Neural cell (in vitro differentiated cells): ENCODE results near the gene CIB4. TPM values are rescaled to one million over a fixed set of nuclear protein-coding genes. Genes with fewer than 3 reads are reported as not detected.

ENCODE experiments used
- H2AFZ ChIP-seq: fragments of 200-600, 300-800 bp; sonication (generic), shearing (Covaris generic); 2 replicates; pipeline ENCODE4 v1.6.0; 2014; ENCODE audit warnings: low read depth, mild to moderate bottlenecking, antibody characterized with exemption, low read length, moderate library complexity
- H3F3A ChIP-seq: fragments of 200-600 bp; shearing (Covaris generic); 2 replicates; pipeline ENCODE4 v1.6.1; 2016; ENCODE audit warnings: mild to moderate bottlenecking, moderate library complexity, mixed read lengths, antibody characterized with exemption, low read length; ENCODE audit not compliant: insufficient read depth, poor library complexity, severe bottlenecking
- H3K27ac ChIP-seq: fragments of 200-600, 300-800 bp; sonication (generic), shearing (Covaris generic); 2 replicates; pipeline ENCODE4 v1.5.1; 2014; ENCODE audit warnings: mild to moderate bottlenecking, low read length, moderate library complexity
- H3K27me3 ChIP-seq: fragments of 300-800, 200-600 bp; sonication (generic), shearing (Covaris generic); 2 replicates; pipeline ENCODE4 v1.6.0; 2014; ENCODE audit warnings: mild to moderate bottlenecking, low read depth, low read length, moderate library complexity; ENCODE audit not compliant: insufficient read depth
- H3K36me3 ChIP-seq: fragments of 300-800, 200-600 bp; sonication (generic), shearing (Covaris generic); 2 replicates; pipeline ENCODE4 v1.5.1; 2014; ENCODE audit warnings: mild to moderate bottlenecking, antibody characterized with exemption, low read length, moderate library complexity; ENCODE audit not compliant: insufficient read depth
- H3K4me2 ChIP-seq: fragments of 300-800, 200-600 bp; sonication (generic), shearing (Covaris generic); 2 replicates; pipeline ENCODE4 v1.6.0; 2014; ENCODE audit warnings: mild to moderate bottlenecking, low read length
- H3K4me3 ChIP-seq: fragments of 300-800, 200-600 bp; sonication (generic), shearing (Covaris generic); 2 replicates; pipeline ENCODE4 v1.5.1; 2014; ENCODE audit warnings: mild to moderate bottlenecking, low read length, moderate library complexity
- H3K79me2 ChIP-seq: fragments of 200-600 bp; shearing (Covaris generic); replicated peaks from 2 replicates; pipeline ENCODE4 v1.6.0; 2014; ENCODE audit warnings: mild to moderate bottlenecking, low read length, moderate library complexity; ENCODE audit not compliant: insufficient read depth
- H3K9ac ChIP-seq: fragments of 300-800, 200-600 bp; sonication (generic), shearing (Covaris generic); 2 replicates; pipeline ENCODE4 v1.6.1; 2016; ENCODE audit warnings: mild to moderate bottlenecking, low read length, mixed read lengths
- H3K9me2 ChIP-seq: fragments of 200-600 bp; shearing (Covaris generic); 2 replicates; pipeline ENCODE4 v1.6.1; 2016; ENCODE audit warnings: mild to moderate bottlenecking, low read length, mixed read lengths; ENCODE audit not compliant: insufficient read depth
- H3K9me3 ChIP-seq: fragments of 200-600, 300-800 bp; sonication (generic), shearing (Covaris generic); 2 replicates; pipeline ENCODE4 v1.6.1; 2016; ENCODE audit warnings: mild to moderate bottlenecking, mixed run types, low read length, moderate library complexity, mixed read lengths
- H4K20me1 ChIP-seq: fragments of 200-600 bp; shearing (Covaris generic); 2 replicates; pipeline ENCODE4 v1.6.1; 2016; ENCODE audit warnings: mild to moderate bottlenecking, mixed run types; ENCODE audit not compliant: insufficient read depth
- CTCF ChIP-seq: fragments of 450-650 bp; IDR thresholded peaks from 2 replicates; pipeline ENCODE4 v1.5.1; 2014; ENCODE audit warnings: antibody characterized with exemption, mild to moderate bottlenecking, moderate library complexity; ENCODE audit not compliant: poor library complexity, severe bottlenecking
- EP300 ChIP-seq: fragments of 450-650 bp; conservative IDR thresholded peaks from 2 replicates; pipeline ENCODE4 v1.6.1; 2014; ENCODE audit warnings: antibody characterized with exemption, mild to moderate bottlenecking, moderate library complexity; ENCODE audit not compliant: poor library complexity, severe bottlenecking
- EZH2 ChIP-seq: fragments of 200-600, 300-800 bp; shearing (Covaris generic), sonication (generic); IDR thresholded peaks from 2 replicates; pipeline ENCODE4 v1.6.1; 2014; ENCODE audit warnings: antibody characterized with exemption, low read length, borderline replicate concordance, mild to moderate bottlenecking; ENCODE audit not compliant: insufficient read depth, poor library complexity, severe bottlenecking
- MXI1 ChIP-seq: fragments of 450-650 bp; conservative IDR thresholded peaks from 2 replicates; pipeline ENCODE4 v1.6.1; 2014; ENCODE audit warnings: antibody characterized with exemption, mild to moderate bottlenecking; ENCODE audit not compliant: poor library complexity, severe bottlenecking
- POLR2AphosphoS5 ChIP-seq: IDR thresholded peaks from 2 replicates; pipeline ENCODE4 v1.6.1; 2012
- RAD21 ChIP-seq: fragments of 450-650 bp; conservative IDR thresholded peaks from 2 replicates; pipeline ENCODE4 v1.6.1; 2014; ENCODE audit warnings: antibody characterized with exemption, mild to moderate bottlenecking, moderate library complexity
- REST ChIP-seq: IDR thresholded peaks from 2 replicates; pipeline ENCODE4 v1.6.1; 2012; ENCODE audit warnings: borderline replicate concordance
- SMC3 ChIP-seq: fragments of 450-650 bp; conservative IDR thresholded peaks from 2 replicates; pipeline ENCODE4 v1.6.1; 2014; ENCODE audit warnings: antibody characterized with exemption, mild to moderate bottlenecking, moderate library complexity; ENCODE audit not compliant: poor library complexity
- TAF1 ChIP-seq: IDR thresholded peaks from 2 replicates; pipeline ENCODE4 v1.6.1; 2012; ENCODE audit warnings: low read depth
- polyA minus RNA-seq: library from RNA; depleted of rRNA, polyadenylated mRNA; stranded (reverse); fragments of >200 nt; gene quantifications from 2 replicates; pipeline ENCODE4 v1.2.3, GENCODE V29; 2014
- polyA plus RNA-seq: library from polyadenylated mRNA; depleted of rRNA; stranded (reverse); fragments of >200 nt; gene quantifications from 2 replicates; pipeline ENCODE4 v1.2.3, GENCODE V29; 2014

Gene CIB4
- polyA plus RNA-seq: not detected in 2 replicates
- polyA minus RNA-seq: not detected in 2 replicates

GRCh38 chr2:26640781-26641564, at the start of gene CIB4:
TSS of gene CIB4 (minus strand) at chr2:26641366. CDS start at chr2:26641314, 52 bp downstream.
- H3K9me2 ChIP-seq: no peaks in the 10 kb centered on the region
- no peaks in the 10 kb centered on the region for H3K79me2 ChIP-seq
- no peak for TF ChIP-seq REST
- no peak for TF ChIP-seq EP300
- no peak for TF ChIP-seq TAF1
- no peak for TF ChIP-seq EZH2
- no peak for TF ChIP-seq POLR2AphosphoS5
- no peak for TF ChIP-seq RAD21
- TF ChIP-seq CTCF: no peak
- no peak for TF ChIP-seq SMC3
- no peaks in the 10 kb centered on the region for H3K9me3 ChIP-seq
- no peaks in the 10 kb centered on the region for H4K20me1 ChIP-seq
- no peak within 1 kb of the TSS for H3K4me2 ChIP-seq
- H3K9ac ChIP-seq: no peak within 1 kb of the TSS
- no peaks in the 10 kb centered on the region for H3F3A ChIP-seq
- no peak within 1 kb of the TSS for H2AFZ ChIP-seq
- H3K27me3 ChIP-seq: no peaks in the 10 kb centered on the region
- H3K36me3 ChIP-seq: no peaks in the 10 kb centered on the region
- H3K27ac ChIP-seq: no peak within 1 kb of the TSS
- no peak within 1 kb of the TSS for H3K4me3 ChIP-seq

GRCh38 chr2:26687801-26688200, 46.6 kb upstream of the CIB4 start:
- Histone ChIP-seq H3K27ac (no peak overlapping the region), H3K79me2 (no peaks in the 10 kb centered on the region), H3K36me3 (no peaks in the 10 kb centered on the region)

More at GRCh38 chr2:26687801-26688200, 46.6 kb upstream of the CIB4 start:
- Histone ChIP-seq H2AFZ (no peak overlapping the region), H3K9me3 (no peaks in the 10 kb centered on the region), H4K20me1 (no peaks in the 10 kb centered on the region), H3F3A (no peaks in the 10 kb centered on the region), H3K4me3 (no peak overlapping the region), H3K9me2 (no peaks in the 10 kb centered on the region), H3K4me2 (no peak overlapping the region), H3K27me3 (no peaks in the 10 kb centered on the region), H3K9ac (no peak overlapping the region)
- no peak for TF ChIP-seq CTCF
- TF ChIP-seq REST: no peak
- TF ChIP-seq TAF1: no peak
- no peak for TF ChIP-seq RAD21
- TF ChIP-seq MXI1: no peak
- no peak for TF ChIP-seq EZH2
- TF ChIP-seq SMC3: no peak
- no peak for TF ChIP-seq EP300
- no peak for TF ChIP-seq POLR2AphosphoS5
